Psoas muscle (tissue), 8 donors: ENCODE measurements around the gene CCZ1. TPM values are rescaled to one million over a fixed set of nuclear protein-coding genes. Genes with fewer than 3 reads are reported as not detected.
"Not testable (repeated sequence)": the region's sequence is repeated elsewhere in the genome, so short reads cannot be mapped to it uniquely, and the experiment has no call there.

Experiments used
- ATAC-seq, 4 donors: fragments of 200-7000 bp; cut with Tn5 transposase; one replicate each; pipeline ENCODE4 v1.9.1; 2020; ENCODE audit warnings: moderate library complexity in 3 of 4, mild to moderate bottlenecking in 2 of 4
- DNase-seq, 2 donors: peaks; one replicate each; pipeline ENCODE4 v3.0.0-alpha.2; 2020
- H3K27ac ChIP-seq: fragments of 200-600 bp; one replicate; pipeline ENCODE4 v1.8.0; 2022
- H3K27me3 ChIP-seq, 3 donors: fragments of 200-600 bp in 1 of 3; one replicate each; pipeline versions ENCODE4 v1.6.1 to v1.8.0; 2013 to 2022; ENCODE audit warnings: low read length in 2 of 3, mild to moderate bottlenecking in 2 of 3, moderate library complexity in 1 of 3; ENCODE audit not compliant: insufficient read depth in 3 of 3
- H3K36me3 ChIP-seq, 2 donors: fragments of 200-600 bp in 1 of 2; one replicate each; pipeline versions ENCODE4 v1.6.1 to v1.8.0; 2013 to 2022; ENCODE audit warnings: low read depth in 1 of 2, mild to moderate bottlenecking in 1 of 2, moderate library complexity in 1 of 2; ENCODE audit not compliant: insufficient read depth in 1 of 2
- H3K4me1 ChIP-seq: fragments of 200-600 bp; one replicate; pipeline ENCODE4 v1.8.0; 2022
- H3K4me3 ChIP-seq: fragments of 200-600 bp; one replicate; pipeline ENCODE4 v1.8.0; 2022; ENCODE audit warnings: mild to moderate bottlenecking
- H3K9me3 ChIP-seq: fragments of 200-600 bp; one replicate; pipeline ENCODE4 v1.8.0; 2022
- CTCF ChIP-seq: fragments of 200-600 bp; IDR thresholded peaks from one replicate; pipeline ENCODE4 v1.8.0; 2022; ENCODE audit warnings: antibody characterized with exemption
- WGBS, 3 donors: extraction: QIAGEN DNeasy Blood & Tissue Kit; methylation state at CpG; one replicate each; pipeline versions ENCODE4 v1.1.6 to v1.1.7; 2013; 5-methylcytosine and 5-hydroxymethylcytosine counted together
- intact Hi-C, 2 donors: fragments of 100-400 bp; cut with DNase I; formaldehyde crosslinking; loops; one replicate each; pipeline versions ENCODE4 v1.11.0 to v1.14.2; 2022
- polyA plus RNA-seq, 3 donors: library from polyadenylated mRNA; stranded (reverse); fragments of 200-250 nt; gene quantifications; one replicate each; pipeline ENCODE4 v1.2.3, GENCODE V29; 2013
- total RNA-seq, 4 donors: library from RNA; stranded (reverse); fragmentation: NEBNext Ultra II Directional in 2 of 4; extraction: Animal tissue kit (Norgen Biotek cat#: 25700) in 2 of 4; gene quantifications; one replicate each; pipeline versions ENCODE4 v1.2.1 to v1.2.4, GENCODE V29; 2021 to 2023
- donor health status: healthy with polysubstance abuse.
- donor health status: DM: no; HTN: no; CAD: no; lungs with moderate emphysema.
- donor health status: Bipolar disorder and iron deficiency.
- donor health status: healthy.
- donor health status: DM: yes; HTN: yes; CAD: no.
- donor health status: DM: no; HTN: no; CAD: no.
- donor health status: DM: no; HTN: no; CAD: no.
- donor health status: DM: yes; HTN: yes; CAD: no.

Gene CCZ1
- total and polyA plus RNA-seq, 7 donors, result 36.0 to 94.2 (median 48.3) TPM

DNA sequence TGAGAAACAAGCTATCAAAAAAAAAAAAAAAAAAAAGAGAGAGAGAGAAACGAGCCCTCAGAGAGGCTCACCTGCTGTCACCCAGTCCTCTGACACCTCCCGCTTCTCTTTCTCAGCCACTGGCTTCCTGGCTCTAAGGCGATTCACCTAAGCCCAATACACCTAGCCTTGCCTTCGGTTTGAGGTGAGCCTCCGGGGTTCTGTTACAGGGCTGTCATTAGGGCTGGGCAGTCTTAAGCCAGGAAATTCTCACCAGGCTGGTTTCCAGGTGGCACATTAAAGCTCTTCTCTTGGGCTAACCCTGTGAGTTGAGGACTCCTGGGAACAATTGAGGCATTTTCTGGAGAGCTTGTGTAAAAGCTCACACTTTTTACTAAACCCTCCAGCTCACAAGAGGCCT is 10.5 kb upstream of the CCZ1 start:
- H3K36me3 ChIP-seq, H3K9me3 ChIP-seq, H3K4me1 ChIP-seq, H3K4me3 ChIP-seq, H3K27ac ChIP-seq, ATAC-seq, H3K27me3 ChIP-seq, DNase-seq, intact Hi-C loops: not testable (repeated sequence)
- WGBS, 3 donors, result 78 to 96% (median 87%) methylated on average over 4 to 5 of the region's 5 CpGs

DNA sequence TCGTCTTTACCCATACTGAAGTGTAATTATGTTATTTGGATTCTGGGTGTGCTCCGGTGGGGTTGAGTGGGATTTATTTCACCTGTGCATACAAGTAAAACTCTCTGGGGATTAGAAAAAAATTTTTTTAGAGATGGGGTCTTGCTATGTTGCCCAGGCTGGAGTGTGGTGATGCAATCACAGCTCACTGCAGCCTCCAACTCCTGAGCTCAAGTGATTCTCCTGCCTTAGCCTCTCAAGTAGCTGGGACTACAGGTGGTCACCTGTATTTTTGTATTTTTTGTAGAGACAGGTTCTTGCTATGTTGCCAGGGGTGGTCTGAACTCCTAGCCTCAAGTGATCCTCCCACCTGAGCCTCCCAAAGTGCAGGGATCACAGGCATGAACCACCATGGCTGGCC is 8.3 kb upstream of the CCZ1 start:
- WGBS, 3 donors, result 72 to 85% (median 76%) methylated on average over 2 of the region's 2 CpGs
- H3K36me3 ChIP-seq, H3K27me3 ChIP-seq, H3K4me3 ChIP-seq, H3K9me3 ChIP-seq, H3K27ac ChIP-seq, ATAC-seq, intact Hi-C loops, H3K4me1 ChIP-seq, DNase-seq: not testable (repeated sequence)

DNA sequence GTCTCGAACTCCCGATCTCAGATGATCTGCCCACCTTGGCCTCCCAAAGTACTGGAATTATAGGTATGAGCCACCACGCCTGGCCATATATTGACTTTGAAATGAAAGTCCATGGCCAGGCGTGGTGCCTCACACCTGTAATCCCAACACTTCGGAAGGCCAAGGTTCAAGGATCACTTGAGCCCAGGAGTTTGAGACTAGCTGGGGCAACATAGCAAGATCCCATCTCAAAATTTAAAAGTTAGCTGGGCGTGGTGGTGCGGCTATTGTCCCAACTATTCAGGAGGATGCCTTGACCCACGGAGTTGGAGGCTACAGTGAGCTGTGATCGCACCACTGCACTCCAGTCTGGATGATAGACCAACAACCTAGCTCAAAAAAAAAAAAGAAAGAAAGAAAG is 6.0 kb upstream of the CCZ1 start:
- DNase-seq (no peak), ATAC-seq (no peak)
- H3K27ac ChIP-seq, result no peak overlapping the region
- H3K4me1 ChIP-seq, result no peaks in the 10 kb centered on the region
- H3K36me3 ChIP-seq, result no peaks in the 10 kb centered on the region
- H3K27me3 ChIP-seq, result no peaks in the 10 kb centered on the region
- WGBS, 3 donors, result 95 to 96% (median 96%) methylated on average over 9 of the region's 9 CpGs
- no peak overlapping the region for H3K4me3 ChIP-seq
- H3K9me3 ChIP-seq, result no peaks in the 10 kb centered on the region
- intact Hi-C loops, result no loop called here
- no peak for TF ChIP-seq CTCF

DNA sequence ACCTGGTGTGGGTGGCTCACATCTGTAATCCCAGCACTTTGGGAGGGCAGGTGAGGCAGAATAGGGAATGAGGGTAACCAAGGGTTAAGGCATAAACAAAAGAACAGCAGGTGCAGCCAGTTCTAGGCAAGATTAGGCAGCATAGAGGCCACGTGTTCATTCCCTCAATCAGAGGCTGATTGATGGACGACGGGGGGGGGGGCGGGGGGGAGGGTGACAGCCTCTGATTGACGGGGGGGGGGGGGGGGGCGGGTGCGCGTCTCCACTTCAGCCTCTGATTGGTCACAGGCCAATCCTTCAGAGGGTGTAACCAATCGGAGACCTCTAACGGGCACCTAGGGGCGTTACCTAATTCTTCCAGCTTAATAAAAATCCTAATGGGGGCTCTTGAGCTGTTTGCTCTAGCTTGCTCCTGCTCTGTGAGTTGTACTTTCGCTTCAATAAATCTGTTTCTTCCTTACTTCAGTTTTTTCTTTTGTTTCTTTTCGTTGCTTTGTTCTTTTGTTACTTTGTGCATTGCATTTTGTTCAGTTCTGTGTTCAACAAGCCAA is 1.1 kb upstream of the CCZ1 start:
- H3K27me3 ChIP-seq, H3K27ac ChIP-seq, H3K36me3 ChIP-seq, H3K4me1 ChIP-seq, DNase-seq, intact Hi-C loops, H3K9me3 ChIP-seq, H3K4me3 ChIP-seq: not testable (repeated sequence)
- ATAC-seq, result peak in 3 of 4 donors; percentile 55 to 87 (median 69)
- 44 to 85% (median 75%) methylated on average over 5 to 12 of the region's 13 CpGs for WGBS, 3 donors

DNA sequence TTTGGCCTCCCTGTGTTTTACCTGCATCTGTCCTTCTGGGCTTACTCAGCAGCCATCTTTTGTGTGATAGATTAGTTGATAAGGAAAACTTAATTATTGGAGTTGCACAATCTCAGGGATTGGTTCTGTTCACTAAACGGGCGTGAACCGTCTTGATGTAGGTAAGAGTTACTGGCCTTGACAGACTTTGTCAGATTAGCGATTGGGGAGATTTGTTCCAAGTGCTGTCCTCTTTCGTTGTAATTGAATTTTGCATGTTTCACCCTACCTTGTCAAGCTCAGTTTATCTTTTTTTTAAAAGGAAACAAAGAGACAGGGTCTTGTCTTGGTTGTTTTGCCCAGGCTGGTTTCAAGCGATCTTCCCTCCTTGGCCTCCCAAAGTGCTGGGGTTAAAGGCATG is 4.5 kb downstream of the CCZ1 start:
- DNase-seq, H3K27me3 ChIP-seq, intact Hi-C loops, H3K4me3 ChIP-seq, H3K27ac ChIP-seq, H3K9me3 ChIP-seq, H3K4me1 ChIP-seq, ATAC-seq: not testable (repeated sequence)
- 93 to 97% (median 95%) methylated on average over 6 of the region's 6 CpGs for WGBS, 3 donors
- H3K36me3 ChIP-seq, result peaks cover 0 to 50% of the 10 kb centered on the region in 2 donors

DNA sequence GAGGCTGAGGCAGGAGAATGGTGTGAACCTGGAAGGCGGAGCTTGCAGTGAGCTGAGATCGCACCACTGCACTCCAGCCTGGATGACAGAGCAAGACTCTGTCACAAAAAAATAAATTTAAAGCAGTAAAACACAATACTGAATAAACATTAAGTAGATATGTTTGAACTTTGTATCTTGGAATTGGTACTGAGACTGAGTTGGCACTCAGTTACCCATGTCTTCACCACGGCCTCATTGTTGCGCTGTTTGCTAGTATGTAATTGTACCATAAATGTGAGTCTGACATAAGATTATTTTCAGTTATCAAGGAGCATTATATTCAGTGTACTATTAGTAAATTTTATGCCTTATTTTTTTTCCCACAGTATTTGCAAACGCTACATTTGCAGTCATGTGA is 6.2 kb downstream of the CCZ1 start:
- H3K9me3 ChIP-seq, H3K4me3 ChIP-seq, H3K4me1 ChIP-seq, H3K27ac ChIP-seq, intact Hi-C loops, ATAC-seq, DNase-seq, H3K27me3 ChIP-seq: not testable (repeated sequence)
- H3K36me3 ChIP-seq, result peaks cover 0 to 51% of the 10 kb centered on the region in 2 donors
- 90 to 94% (median 93%) methylated on average over 5 of the region's 5 CpGs for WGBS, 3 donors

DNA sequence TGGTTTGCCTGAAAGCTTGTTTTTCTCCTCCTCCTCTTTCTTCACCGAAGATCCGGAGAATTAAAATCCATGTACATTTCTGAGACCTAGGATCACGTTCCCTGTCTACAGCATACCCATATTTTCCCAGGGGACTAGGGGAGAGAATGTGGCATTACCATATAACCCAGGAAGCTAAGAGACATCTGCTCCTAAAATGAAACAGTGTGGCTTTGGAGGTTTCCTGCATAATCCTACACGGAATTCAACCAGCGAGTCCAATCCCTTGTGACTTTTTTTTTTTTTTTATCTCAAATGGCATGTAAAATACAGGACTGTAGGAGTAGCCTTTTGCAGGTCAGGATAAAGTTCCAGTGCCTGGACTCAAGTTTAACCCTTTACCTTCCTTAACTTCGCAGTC is 10.3 kb downstream of the CCZ1 start:
- H3K36me3 ChIP-seq, result peaks cover 0 to 48% of the 10 kb centered on the region in 2 donors
- H3K4me1 ChIP-seq, ATAC-seq, H3K9me3 ChIP-seq, intact Hi-C loops, H3K4me3 ChIP-seq, DNase-seq, H3K27me3 ChIP-seq, H3K27ac ChIP-seq: not testable (repeated sequence)
- WGBS, 3 donors, result 61 to 79% (median 70%) methylated on average over 6 of the region's 6 CpGs

DNA sequence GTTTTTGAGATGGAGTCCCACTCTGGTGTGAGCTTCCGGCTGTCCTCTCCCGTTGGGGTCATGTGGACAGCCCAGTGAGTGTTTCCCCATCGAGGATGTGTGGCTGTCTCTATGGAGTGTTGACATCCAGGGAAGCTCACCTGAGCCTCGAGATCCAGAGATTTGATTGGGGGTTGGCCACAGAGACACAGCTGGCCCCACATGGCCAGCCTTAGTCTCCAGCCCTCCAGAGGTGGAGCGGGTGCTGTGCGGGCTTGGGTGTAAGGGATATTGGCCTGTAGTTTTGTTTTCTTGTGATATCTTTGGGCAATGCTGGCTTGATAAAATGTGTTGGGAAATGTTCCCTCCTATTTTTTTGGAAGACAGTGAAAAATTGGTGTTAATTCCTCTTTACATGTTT is 18.0 kb downstream of the CCZ1 start:
- H3K9me3 ChIP-seq, intact Hi-C loops, H3K27ac ChIP-seq, H3K4me3 ChIP-seq, DNase-seq, H3K27me3 ChIP-seq, H3K4me1 ChIP-seq, H3K36me3 ChIP-seq: not testable (repeated sequence)
- ATAC-seq, result peak in 2 of 4 donors; percentile 40 to 45
- WGBS, 3 donors, result 77 to 83% (median 79%) methylated on average over 2 to 6 of the region's 6 CpGs

GRCh38 chr7:5924180-5924579 is 25.6 kb downstream of the CCZ1 start:
- WGBS, 3 donors, result 100% methylated on average over 1 of the region's 2 CpGs; no CpG with 5 or more reads in 1 of the 3 donors
- H3K36me3 ChIP-seq, H3K9me3 ChIP-seq, H3K4me3 ChIP-seq, H3K4me1 ChIP-seq, ATAC-seq, H3K27me3 ChIP-seq, intact Hi-C loops, DNase-seq, H3K27ac ChIP-seq: not testable (repeated sequence)

DNA sequence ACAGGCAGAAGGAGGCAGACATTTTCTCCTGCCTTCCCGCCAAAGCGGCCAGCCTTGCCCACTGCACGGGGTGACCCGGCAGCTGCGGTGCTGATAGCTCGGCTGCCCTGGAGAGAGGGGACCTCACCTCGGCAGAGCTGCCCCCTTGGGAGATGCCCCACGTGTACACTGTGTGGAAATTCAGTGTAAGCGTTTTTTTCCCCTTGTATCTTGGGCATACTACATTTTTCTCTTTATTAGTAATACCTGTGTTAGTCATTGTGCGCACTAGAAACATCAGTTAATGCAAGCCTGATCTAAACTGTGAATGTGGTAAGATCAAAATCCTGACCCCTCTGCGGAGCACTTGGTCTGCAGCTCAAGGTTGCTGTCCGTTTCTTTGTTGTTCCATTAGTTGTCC is 26.1 kb downstream of the CCZ1 start:
- H3K27ac ChIP-seq, intact Hi-C loops, DNase-seq, H3K9me3 ChIP-seq, H3K27me3 ChIP-seq, ATAC-seq, H3K4me3 ChIP-seq, H3K4me1 ChIP-seq, H3K36me3 ChIP-seq: not testable (repeated sequence)
- WGBS, 3 donors, result no CpG with 5 or more reads among the region's 12 CpGs

- WGBS, 3 donors, result 59% methylated on average over 2 of the region's 13 CpGs; no CpG with 5 or more reads in 2 of the 3 donors
- intact Hi-C loops, H3K4me1 ChIP-seq, H3K9me3 ChIP-seq, H3K27ac ChIP-seq, H3K27me3 ChIP-seq, DNase-seq, H3K4me3 ChIP-seq, H3K36me3 ChIP-seq: not testable (repeated sequence)
- ATAC-seq, result peak; percentile 75 to 83 (median 78)
Measured at GRCh38 chr7:5926263-5926870, 27.8 kb downstream of the CCZ1 start.
